NCI-H146 treated with DMSO at 0.1 percent for 48 hours (cell line): ENCODE data around the gene RNF182.

Source experiments
- DNase-seq: peaks from one replicate; lab custom pipeline; 2025; ENCODE audit not compliant: unreplicated experiment; lab: John Stamatoyannopoulos, UW

Gene RNF182

GRCh38 chr6:14028631-14029030 is 103.9 kb downstream of the RNF182 start:
- no peak for DNase-seq

GRCh38 chr6:14029605-14030004 is 104.9 kb downstream of the RNF182 start:
- no peak for DNase-seq
